ENCODE measurements around the gene SNORC. TPM values are rescaled to one million over a fixed set of nuclear protein-coding genes. Genes with fewer than 3 reads are reported as not detected.

Gene SNORC
- total RNA-seq, 3 donors from 2014 or later, result 0.32 to 23.1 (median 9.2) TPM

- Histone ChIP-seq H3K4me1 (no peaks in the 10 kb centered on the region), H3K27ac (peak overlapping the region; percentile 69 to 70), H3K27me3 (no peaks in the 10 kb centered on the region), H3K36me3 (no peaks in the 10 kb centered on the region), H3K9me3 (no peaks in the 10 kb centered on the region), H3K4me3 (peak overlapping the region in 2 of 3 donors; percentile 33 to 46)
- no peak for TF ChIP-seq POLR2A (IDR thresholded peaks at IDR 0.05)
- no peak for TF ChIP-seq POLR2AphosphoS5 (IDR thresholded peaks at IDR 0.05)
- TF ChIP-seq, protein P1, sequence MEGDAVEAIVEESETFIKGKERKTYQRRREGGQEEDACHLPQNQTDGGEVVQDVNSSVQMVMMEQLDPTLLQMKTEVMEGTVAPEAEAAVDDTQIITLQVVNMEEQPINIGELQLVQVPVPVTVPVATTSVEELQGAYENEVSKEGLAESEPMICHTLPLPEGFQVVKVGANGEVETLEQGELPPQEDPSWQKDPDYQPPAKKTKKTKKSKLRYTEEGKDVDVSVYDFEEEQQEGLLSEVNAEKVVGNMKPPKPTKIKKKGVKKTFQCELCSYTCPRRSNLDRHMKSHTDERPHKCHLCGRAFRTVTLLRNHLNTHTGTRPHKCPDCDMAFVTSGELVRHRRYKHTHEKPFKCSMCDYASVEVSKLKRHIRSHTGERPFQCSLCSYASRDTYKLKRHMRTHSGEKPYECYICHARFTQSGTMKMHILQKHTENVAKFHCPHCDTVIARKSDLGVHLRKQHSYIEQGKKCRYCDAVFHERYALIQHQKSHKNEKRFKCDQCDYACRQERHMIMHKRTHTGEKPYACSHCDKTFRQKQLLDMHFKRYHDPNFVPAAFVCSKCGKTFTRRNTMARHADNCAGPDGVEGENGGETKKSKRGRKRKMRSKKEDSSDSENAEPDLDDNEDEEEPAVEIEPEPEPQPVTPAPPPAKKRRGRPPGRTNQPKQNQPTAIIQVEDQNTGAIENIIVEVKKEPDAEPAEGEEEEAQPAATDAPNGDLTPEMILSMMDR (IDR thresholded peaks at IDR 0.05), result no peak
- DNase-seq (ENCODE audit: low spot score in 2 of 2), result peak; percentile 77
- intact Hi-C loops (cut with DNase I; ENCODE audit: low total_unique reads), result no loop called here
These were observed 21.0 kb downstream of the SNORC start for GRCh38 chr2:232890896-232891601.

DNA sequence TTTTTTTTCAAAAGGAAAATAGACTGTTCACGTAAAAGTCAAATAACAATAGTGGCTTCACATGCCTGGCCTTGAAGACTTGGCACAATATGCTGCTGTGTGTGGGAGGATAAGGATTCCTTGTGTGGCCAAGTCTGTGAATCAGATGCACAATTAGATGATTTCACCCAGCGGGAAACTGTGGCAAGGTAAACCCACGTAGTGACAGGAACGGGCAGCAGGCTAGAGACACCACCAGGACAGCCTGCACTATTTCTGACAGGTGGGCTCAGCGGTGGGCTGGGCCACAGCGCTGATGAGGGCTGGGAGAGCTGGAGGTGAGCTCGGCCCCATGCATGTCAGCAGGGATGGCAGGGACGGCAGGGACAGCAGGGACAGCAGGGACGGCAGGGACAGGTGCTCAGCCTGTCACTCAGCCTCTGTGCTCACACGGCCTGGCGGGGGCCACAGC, 21.6 kb downstream of the SNORC start:
- intact Hi-C loops (cut with DNase I; ENCODE audit: low total_unique reads), result no loop called here
- Histone ChIP-seq H3K9me3 (no peaks in the 10 kb centered on the region), H3K27ac (peak overlapping the region; percentile 69 to 70), H3K36me3 (no peaks in the 10 kb centered on the region), H3K4me1 (no peaks in the 10 kb centered on the region), H3K4me3 (peak overlapping the region in 2 of 3 donors; percentile 33 to 46), H3K27me3 (no peaks in the 10 kb centered on the region)
- TF ChIP-seq POLR2AphosphoS5 (IDR thresholded peaks at IDR 0.05) (no peak), POLR2A (IDR thresholded peaks at IDR 0.05) (no peak)
- TF ChIP-seq, protein P1 (IDR thresholded peaks at IDR 0.05), result no peak
- DNase-seq (ENCODE audit: low spot score in 2 of 2), result peak in 1 of 2 donors; percentile 45

- intact Hi-C loops (cut with DNase I; ENCODE audit: low total_unique reads), result no loop called here
- peak in 1 of 2 donors; percentile 19 for DNase-seq (ENCODE audit: low spot score in 2 of 2)
- Histone ChIP-seq H3K4me1 (no peaks in the 10 kb centered on the region), H3K27me3 (no peaks in the 10 kb centered on the region), H3K36me3 (no peaks in the 10 kb centered on the region), H3K9me3 (no peaks in the 10 kb centered on the region), H3K27ac (peak overlapping the region in 1 of 2 donors; percentile 69), H3K4me3 (no peak overlapping the region)
- TF ChIP-seq POLR2A (IDR thresholded peaks at IDR 0.05), result no peak
- no peak for TF ChIP-seq POLR2AphosphoS5 (IDR thresholded peaks at IDR 0.05)
- TF ChIP-seq, protein P1 (IDR thresholded peaks at IDR 0.05), result no peak
These were observed 22.2 kb downstream of the SNORC start for GRCh38 chr2:232892221-232892620.

GRCh38 chr2:232892843-232893242, 22.8 kb downstream of the SNORC start:
- Histone ChIP-seq H3K9me3 (no peaks in the 10 kb centered on the region), H3K36me3 (no peaks in the 10 kb centered on the region), H3K4me3 (no peak overlapping the region), H3K27me3 (no peaks in the 10 kb centered on the region), H3K27ac (no peak overlapping the region), H3K4me1 (no peaks in the 10 kb centered on the region)
- peak in 1 of 2 donors; percentile 48 for DNase-seq (ENCODE audit: low spot score in 2 of 2)
- TF ChIP-seq POLR2A (IDR thresholded peaks at IDR 0.05) (no peak), POLR2AphosphoS5 (IDR thresholded peaks at IDR 0.05) (no peak)
- TF ChIP-seq, protein P1 (IDR thresholded peaks at IDR 0.05), result no peak
- intact Hi-C loops (cut with DNase I; ENCODE audit: low total_unique reads), result no loop called here

DNA sequence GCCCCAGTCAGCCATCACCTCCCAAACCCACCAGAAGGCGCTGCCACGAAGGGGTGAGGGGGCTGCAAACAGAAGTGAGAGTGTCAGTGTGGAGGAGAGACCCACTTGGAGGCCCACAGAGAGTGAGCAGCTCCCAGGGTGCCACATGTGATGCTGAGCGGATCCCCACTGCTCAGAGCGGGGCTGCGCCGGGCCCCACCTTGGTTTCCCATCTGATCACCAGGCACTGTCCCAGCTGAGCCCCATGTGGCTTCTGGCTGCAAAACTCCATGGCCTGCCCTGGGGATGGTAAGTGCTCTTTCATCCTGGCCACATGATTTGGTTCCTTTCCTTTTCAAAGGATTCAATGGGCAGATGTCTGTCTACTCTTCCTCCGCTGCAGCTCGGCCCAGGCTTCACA, 23.8 kb downstream of the SNORC start:
- TF ChIP-seq POLR2AphosphoS5 (IDR thresholded peaks at IDR 0.05), result no peak
- no peak for TF ChIP-seq POLR2A (IDR thresholded peaks at IDR 0.05)
- TF ChIP-seq, protein P1 (IDR thresholded peaks at IDR 0.05), result no peak
- H3K36me3 ChIP-seq, result no peaks in the 10 kb centered on the region
- intact Hi-C loops (cut with DNase I; ENCODE audit: low total_unique reads), result no loop called here
- peak in 1 of 2 donors; percentile 22 for DNase-seq (ENCODE audit: low spot score in 2 of 2)
- H3K27me3 ChIP-seq, result no peaks in the 10 kb centered on the region
- H3K4me1 ChIP-seq, result no peaks in the 10 kb centered on the region
- H3K27ac ChIP-seq, result no peak overlapping the region
- no peak overlapping the region for H3K4me3 ChIP-seq
- H3K9me3 ChIP-seq, result no peaks in the 10 kb centered on the region
